HG02678 (cell line): ENCODE measurements around the gene ATP5PD.
"Not testable (repeated sequence)": the region's sequence is repeated elsewhere in the genome, so short reads cannot be mapped to it uniquely, and the experiment has no call there.

Experiments
- ATAC-seq: cut with Tn5 transposase; IDR thresholded peaks from one replicate; pipeline ENCODE4 v1.9.1; 2021; ENCODE audit warnings: mild to moderate bottlenecking, moderate library complexity; ENCODE audit not compliant: unreplicated experiment

The ATP5PD gene

DNA sequence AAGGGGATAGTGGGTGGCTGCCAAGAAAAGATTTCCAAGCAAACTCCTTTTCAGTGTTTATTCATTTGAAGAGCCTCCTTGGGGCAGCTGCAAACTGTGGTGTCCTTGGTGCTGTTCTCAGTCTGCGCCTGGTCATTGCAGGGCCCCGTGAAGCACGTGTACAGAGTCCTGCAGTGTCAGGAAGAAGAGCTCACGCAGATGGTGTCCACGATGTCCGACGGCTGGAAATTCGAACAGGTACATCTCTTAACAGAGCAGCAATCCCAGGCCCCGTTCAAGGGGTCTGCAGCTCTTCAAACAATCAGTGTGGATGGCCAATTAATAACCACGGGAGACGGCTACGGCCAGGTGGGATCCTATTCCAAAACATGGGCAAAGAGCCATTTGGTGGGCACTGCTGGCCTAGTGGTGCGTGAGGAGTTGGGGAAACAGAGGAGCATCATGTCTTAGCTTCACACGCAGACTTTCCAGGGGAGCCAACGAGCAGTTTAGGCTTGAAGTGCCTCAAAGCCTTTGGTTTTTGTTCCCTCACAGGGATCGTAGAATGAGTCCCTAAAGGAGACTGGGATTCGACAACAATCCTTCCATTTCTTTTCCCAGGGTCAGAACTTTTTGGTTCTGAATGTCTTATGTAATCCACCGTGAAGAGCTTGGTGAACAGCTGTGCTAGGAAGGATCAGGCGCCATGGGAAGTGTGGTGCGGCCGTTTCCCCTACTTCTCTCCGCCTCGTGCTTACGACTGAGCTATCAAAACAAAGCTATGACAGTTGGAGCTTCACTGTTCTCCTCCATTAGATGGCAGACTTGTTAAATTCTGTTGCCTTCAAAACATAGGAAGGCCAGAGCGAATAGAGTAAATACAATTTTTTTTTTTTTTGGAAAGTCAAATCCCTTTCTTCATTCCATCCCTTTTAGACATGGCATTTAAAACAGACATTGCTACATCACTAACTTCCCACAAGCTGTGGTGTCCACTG, 12.9 kb upstream of the ATP5PD start:
- ATAC-seq: no peak

DNA sequence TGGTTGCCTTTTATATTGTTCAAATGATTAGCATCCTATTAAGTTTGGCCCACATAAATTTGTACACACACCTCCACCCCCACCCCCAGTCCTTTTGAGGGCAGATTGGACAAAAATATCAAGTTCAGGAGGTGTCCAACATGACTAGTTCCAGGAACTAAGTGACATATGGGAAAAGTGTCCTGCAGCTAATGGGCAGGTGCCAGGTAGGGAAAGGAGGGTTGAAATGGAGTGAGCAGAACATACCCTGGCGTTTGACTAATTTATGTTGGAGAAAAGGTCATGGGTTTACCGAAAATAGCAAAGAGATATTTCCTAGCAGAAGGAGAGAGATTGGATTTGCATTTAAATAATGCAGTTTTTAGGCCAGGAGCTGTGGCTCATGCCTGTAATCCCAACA, 5.2 kb upstream of the ATP5PD start:
- no peak for ATAC-seq

DNA sequence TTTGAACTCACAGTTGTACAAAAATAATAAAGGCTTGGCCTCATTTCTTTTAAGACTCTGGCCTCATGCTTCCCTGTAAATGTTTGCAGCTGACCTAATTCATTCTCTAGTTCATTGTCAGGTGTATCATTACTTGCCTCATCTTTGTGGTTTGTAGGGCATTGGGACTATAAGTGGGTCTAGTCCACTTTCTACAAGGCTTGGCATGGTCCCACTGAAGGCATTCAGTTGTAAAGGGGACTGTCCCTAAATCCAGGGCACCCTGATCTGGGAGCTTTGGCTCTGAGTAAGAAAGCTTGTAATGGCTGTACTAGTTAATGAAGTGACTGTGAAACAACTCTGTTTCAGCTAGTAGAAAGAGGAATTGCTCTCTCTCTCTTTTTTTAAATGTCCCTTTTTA, 2.9 kb upstream of the ATP5PD start:
- ATAC-seq: no peak

DNA sequence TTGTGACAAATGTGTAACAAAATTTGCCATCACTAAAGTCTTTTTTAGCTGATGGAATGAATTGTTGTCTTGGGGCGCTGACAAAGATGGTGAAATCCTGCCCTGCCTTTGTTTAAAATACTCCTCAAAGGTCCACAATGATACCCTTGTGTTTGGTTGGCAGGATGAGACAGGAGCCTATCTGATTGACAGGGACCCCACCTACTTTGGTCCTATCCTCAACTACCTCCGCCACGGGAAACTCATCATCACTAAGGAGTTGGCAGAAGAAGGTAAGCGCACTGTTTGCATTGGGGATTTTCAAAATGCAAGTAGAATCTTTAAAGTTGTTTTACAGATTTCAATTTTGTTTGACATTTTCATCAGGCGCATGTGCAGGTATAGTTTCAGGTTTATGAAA, 2.3 kb upstream of the ATP5PD start:
- no peak for ATAC-seq

DNA sequence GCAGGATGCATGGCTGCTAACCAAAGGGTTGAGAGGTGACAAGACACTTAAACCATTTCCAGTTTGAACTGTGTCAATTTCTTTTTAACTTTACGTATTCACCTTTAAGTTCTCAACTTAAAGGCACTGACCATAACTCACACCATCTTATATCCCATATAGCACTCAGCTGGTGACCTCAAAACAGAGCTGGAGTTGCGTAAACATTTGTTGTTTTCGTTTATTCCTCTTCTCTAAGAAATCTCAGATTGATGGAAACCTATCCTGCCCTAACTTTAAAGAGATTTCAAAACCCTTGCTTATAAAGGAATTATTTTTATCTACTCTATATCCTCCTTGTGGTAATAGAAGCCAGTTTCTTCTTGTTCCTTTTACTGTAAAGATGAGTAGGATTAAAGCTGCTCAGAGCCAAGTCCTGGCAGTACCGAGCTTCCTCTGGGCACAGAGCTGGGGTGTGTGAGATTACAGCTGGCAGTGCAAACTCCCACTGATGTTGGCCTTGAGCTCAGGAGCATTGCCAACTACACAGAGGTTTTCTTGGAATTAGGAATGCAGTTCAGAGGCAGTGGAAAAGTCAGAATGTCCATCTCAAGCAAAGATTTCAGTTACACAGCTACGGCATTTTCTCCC, 1.6 kb upstream of the ATP5PD start:
- no peak for ATAC-seq

- peak; percentile 9 for ATAC-seq
Observed at GRCh38 chr17:75047398-75048098, 779 bp upstream of the ATP5PD start.

GRCh38 chr17:75045946-75046406, 793 bp downstream of the ATP5PD start:
- not testable (repeated sequence) for ATAC-seq

DNA sequence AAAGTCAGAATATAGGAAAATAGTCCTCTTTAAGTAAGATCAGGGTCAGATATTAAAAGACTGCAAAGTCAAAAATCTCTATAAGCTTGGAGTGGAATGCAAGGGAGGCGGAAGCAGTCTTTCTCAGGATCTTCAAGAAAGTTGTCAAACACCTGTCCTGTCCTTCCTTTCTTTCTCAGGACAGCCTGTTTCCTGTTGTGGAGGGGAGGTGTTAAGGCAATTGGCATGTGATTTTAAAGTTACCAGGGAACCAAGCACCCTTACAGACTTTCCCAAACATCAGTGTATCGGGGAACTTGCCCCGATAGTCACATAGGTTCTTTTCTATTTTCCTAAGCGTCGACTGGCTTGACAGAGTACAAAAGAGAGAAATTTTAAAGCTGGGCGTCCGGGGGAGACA, 2.1 kb downstream of the ATP5PD start:
- no peak for ATAC-seq

- ATAC-seq: not testable (repeated sequence)
Observed at GRCh38 chr17:75043789-75044188, 3.0 kb downstream of the ATP5PD start.

DNA sequence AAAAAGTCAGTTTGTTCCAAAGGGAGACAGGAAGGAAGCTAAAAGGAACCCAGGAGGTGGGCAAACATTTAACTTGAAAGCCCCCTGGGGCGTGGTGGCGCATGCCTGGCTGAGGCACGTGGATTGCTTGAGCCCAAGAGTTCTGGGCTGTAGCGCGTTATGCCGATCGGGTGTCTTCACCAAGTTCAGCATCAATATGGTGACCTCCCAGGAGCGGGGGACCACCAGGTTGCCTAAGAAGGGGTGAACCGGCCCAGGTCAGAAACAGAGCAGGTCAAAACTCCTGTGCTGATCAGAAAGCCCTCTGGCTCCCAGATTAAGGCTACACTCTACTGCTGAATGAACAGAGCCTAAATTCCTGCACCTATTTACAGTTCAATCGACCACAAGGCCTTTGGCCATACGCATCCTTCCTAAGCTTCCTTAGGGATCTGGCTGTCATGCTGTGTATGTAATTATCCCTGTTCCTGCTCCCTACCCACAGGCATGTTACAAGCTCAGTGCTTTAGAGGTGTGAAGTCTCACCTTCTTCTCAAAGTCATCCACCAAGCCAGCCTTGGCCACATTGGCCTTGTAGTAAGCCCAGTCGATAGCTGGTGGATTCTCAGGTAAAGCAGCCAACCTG, 5.0 kb downstream of the ATP5PD start:
- no peak for ATAC-seq

GRCh38 chr17:75039238-75039637, 7.5 kb downstream of the ATP5PD start:
- no peak for ATAC-seq

GRCh38 chr17:75036643-75037268, 10.0 kb downstream of the ATP5PD start:
- no peak for ATAC-seq

DNA sequence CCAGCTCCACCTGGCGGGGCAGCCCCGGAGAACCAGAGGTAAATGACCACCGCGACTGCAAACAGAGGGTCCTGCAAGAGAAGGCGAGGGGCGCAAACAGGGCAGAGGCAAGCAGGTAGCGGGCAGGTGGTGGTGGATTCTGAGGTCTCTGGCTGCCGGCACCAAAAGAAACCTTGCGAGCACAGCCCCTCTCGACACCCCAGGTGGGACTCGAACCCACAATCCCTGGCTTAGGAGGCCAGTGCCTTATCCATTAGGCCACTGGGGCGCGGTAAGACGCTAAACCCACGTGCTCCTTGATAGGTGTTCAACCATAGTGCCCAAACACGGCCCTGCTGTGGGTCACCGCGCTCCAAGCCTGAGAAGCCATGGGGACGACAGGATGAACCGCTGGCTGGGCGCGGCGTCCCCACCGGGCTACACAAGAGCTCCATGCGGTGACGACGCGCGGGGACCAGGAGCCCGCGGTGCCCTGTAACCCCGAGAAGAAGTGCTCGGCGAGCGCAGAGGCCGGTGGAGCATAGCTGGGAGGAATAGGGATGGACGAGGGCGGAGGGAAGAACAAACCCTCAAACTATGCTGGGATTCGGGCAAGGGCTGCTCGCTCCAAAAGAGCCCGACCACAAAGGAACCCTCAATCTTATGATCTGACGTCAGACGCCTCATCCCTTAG, 12.4 kb downstream of the ATP5PD start:
- ATAC-seq: peak; percentile 49

DNA sequence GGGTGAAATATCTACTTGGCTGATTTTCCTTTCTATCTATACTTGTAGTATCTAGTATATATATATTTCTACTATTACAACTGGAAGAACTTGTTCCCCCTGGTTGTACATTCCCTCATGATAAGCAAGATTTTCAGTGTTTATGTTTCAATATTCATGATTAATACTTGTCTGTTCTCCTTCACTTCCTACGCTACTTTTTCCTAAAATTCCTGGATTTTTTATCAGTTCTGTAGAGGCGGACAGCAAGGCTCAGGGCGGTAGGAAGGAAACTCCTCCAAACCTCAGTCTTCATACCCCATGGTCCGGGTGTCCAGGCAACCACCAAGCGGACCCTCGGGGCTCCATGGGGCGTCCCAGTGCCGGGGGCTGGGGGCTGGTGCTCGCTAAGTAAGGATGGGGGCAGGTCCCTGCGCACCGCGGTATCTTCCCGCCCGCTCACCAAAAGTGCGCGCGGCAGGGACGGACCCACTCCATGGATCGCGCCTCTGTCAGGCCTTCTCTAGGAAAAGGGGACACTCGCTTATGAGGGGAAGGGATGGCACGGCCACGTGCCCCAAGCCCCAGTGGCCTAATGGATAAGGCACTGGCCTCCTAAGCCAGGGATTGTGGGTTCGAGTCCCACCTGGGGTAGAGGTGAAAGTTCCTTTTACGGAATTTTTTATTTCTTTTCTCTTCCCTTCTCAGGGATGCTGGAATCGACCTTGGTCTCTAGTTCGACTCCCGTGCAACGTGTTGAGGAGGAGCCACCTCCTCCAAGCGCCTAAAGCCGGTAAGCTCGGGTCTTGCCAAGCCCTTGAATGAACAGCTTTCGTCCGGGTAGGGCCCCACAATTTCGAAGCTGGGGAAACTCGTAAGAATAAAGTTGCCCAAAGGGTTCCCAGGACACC, 13.2 kb downstream of the ATP5PD start:
- ATAC-seq: peak; percentile 44

DNA sequence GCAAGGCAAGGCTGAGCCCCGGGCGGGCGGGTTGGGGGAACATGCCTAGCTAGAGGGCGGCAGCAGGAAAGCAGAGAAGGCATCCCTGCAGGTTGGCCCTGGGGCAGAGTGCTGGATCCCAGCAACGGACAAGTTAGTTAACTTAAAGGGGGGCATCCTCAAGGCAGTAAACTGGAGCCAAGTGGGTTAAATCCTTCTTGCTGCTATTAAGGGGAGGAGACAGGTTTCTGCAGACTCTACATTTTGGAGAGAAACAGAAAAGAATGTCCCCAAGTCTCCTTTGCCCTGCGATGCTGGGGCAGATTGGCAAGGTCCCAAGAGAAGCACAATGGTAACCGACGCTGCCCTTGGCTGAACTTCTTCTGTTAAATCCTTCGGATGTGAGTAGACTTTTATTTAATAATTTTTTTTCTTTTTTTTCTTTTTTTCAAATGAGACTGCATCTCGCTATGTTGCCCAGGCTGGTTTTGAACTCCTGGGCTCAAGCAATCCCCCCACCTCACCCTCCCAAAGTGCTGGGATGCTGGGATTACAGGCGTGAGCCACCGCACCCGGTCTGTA, 14.0 kb downstream of the ATP5PD start:
- ATAC-seq: no peak

- ATAC-seq: no peak
Observed at GRCh38 chr17:75031972-75032719, 14.6 kb downstream of the ATP5PD start.

GRCh38 chr17:75030161-75030560, 16.6 kb downstream of the ATP5PD start:
- no peak for ATAC-seq

- not testable (repeated sequence) for ATAC-seq
Observed at GRCh38 chr17:75026650-75027049, 20.1 kb downstream of the ATP5PD start.
